Mesothelial cell of epicardium (in vitro differentiated cells): ENCODE measurements around the gene SLC6A3. TPM values are rescaled to one million over a fixed set of nuclear protein-coding genes. Genes with fewer than 3 reads are reported as not detected.

ENCODE experiments used
- DNase-seq, 2 experiments: peaks; one replicate each; pipeline ENCODE4 v3.0.0; 2021; ENCODE audit warnings: low spot score in 2 of 2; ENCODE audit not compliant: unreplicated experiment in 2 of 2
- H3K27ac Mint-ChIP-seq: 2 replicates; pipeline ENCODE4 v1.8.0; 2021; ENCODE audit warnings: mixed read lengths
- H3K27me3 Mint-ChIP-seq: 2 replicates; pipeline ENCODE4 v1.8.0; 2021; ENCODE audit warnings: low read depth, mixed read lengths
- H3K36me3 Mint-ChIP-seq: 2 replicates; pipeline ENCODE4 v1.8.0; 2021; ENCODE audit warnings: mixed read lengths
- H3K4me1 Mint-ChIP-seq: 2 replicates; pipeline ENCODE4 v1.8.0; 2021; ENCODE audit warnings: mixed read lengths
- H3K4me3 Mint-ChIP-seq: 2 replicates; pipeline ENCODE4 v1.8.0; 2021; ENCODE audit warnings: mild to moderate bottlenecking, moderate library complexity, mixed read lengths
- H3K9me3 Mint-ChIP-seq: 2 replicates; pipeline ENCODE4 v1.8.0; 2021; ENCODE audit warnings: mixed read lengths
- CTCF ChIP-seq: fragments of 200-600 bp; sonication (generic); IDR thresholded peaks from one replicate; pipeline ENCODE4 v1.5.0; 2021; ENCODE audit warnings: antibody characterized with exemption; ENCODE audit not compliant: unreplicated experiment
- total RNA-seq: library from RNA; stranded (reverse); gene quantifications from 3 replicates; pipeline ENCODE4 v1.2.1, GENCODE V29; 2021

Gene SLC6A3
- total RNA-seq, 1 donor from 2014 or later: 0.04 TPM

GRCh38 chr5:1400211-1400855, 44.9 kb downstream of the SLC6A3 start:
- no peak for TF ChIP-seq CTCF
- Mint-ChIP-seq H3K4me3 (no peak overlapping the region), H3K27ac (no peak overlapping the region), H3K4me1 (no peaks in the 10 kb centered on the region), H3K9me3 (peaks cover 13% of the 10 kb centered on the region), H3K27me3 (peaks cover 63% of the 10 kb centered on the region), H3K36me3 (no peaks in the 10 kb centered on the region)
- DNase-seq: no peak

- TF ChIP-seq CTCF: no peak
- Mint-ChIP-seq H3K27me3 (peaks cover 62% of the 10 kb centered on the region), H3K27ac (no peak overlapping the region), H3K36me3 (no peaks in the 10 kb centered on the region), H3K9me3 (peaks cover 13% of the 10 kb centered on the region), H3K4me1 (no peaks in the 10 kb centered on the region), H3K4me3 (no peak overlapping the region)
- no peak for DNase-seq
Observed at GRCh38 chr5:1399737-1400136, 45.5 kb downstream of the SLC6A3 start.

GRCh38 chr5:1396293-1396816, 48.9 kb downstream of the SLC6A3 start:
- H3K9me3 Mint-ChIP-seq: peaks cover 13% of the 10 kb centered on the region
- peaks cover 63% of the 10 kb centered on the region for H3K27me3 Mint-ChIP-seq
- no peaks in the 10 kb centered on the region for H3K4me1 Mint-ChIP-seq
- no peak for TF ChIP-seq CTCF
- H3K36me3 Mint-ChIP-seq: no peaks in the 10 kb centered on the region
- no peak overlapping the region for H3K27ac Mint-ChIP-seq
- H3K4me3 Mint-ChIP-seq: no peak overlapping the region
- no peak for DNase-seq

GRCh38 chr5:1394881-1395860, 50.1 kb downstream of the SLC6A3 start:
- Mint-ChIP-seq H3K4me1 (no peaks in the 10 kb centered on the region), H3K9me3 (peaks cover 13% of the 10 kb centered on the region), H3K27me3 (peaks cover 64% of the 10 kb centered on the region), H3K4me3 (no peak overlapping the region), H3K36me3 (no peaks in the 10 kb centered on the region), H3K27ac (no peak overlapping the region)
- TF ChIP-seq CTCF: no peak
- DNase-seq: no peak

GRCh38 chr5:1393571-1394501, 51.4 kb downstream of the SLC6A3 start:
- Mint-ChIP-seq H3K27me3 (peaks cover 73% of the 10 kb centered on the region), H3K9me3 (peaks cover 6% of the 10 kb centered on the region), H3K4me1 (no peaks in the 10 kb centered on the region), H3K27ac (no peak overlapping the region), H3K4me3 (no peak overlapping the region), H3K36me3 (no peaks in the 10 kb centered on the region)
- no peak for TF ChIP-seq CTCF
- DNase-seq: no peak
